Endodermal cell (in vitro differentiated cells): ENCODE measurements around the gene MAPK10. TPM values are rescaled to one million over a fixed set of nuclear protein-coding genes. Genes with fewer than 3 reads are reported as not detected.

Experiments used
- DNase-seq: peaks from one replicate; pipeline ENCODE4 v3.0.0-alpha.2; 2017
- H3K27ac ChIP-seq: 2 replicates; pipeline ENCODE4 v1.5.1; 2013; ENCODE audit warnings: mild to moderate bottlenecking, low read depth, low read length, moderate library complexity
- H3K27me3 ChIP-seq: 2 replicates; pipeline ENCODE4 v1.6.1; 2013; ENCODE audit warnings: mild to moderate bottlenecking, low read length, moderate library complexity; ENCODE audit not compliant: insufficient read depth, control insufficient read depth, poor library complexity, severe bottlenecking
- H3K36me3 ChIP-seq: 2 replicates; pipeline ENCODE4 v1.7.0; 2013; ENCODE audit warnings: mild to moderate bottlenecking, low read length, moderate library complexity; ENCODE audit not compliant: control insufficient read depth, insufficient read depth
- H3K4me1 ChIP-seq: one replicate; pipeline ENCODE4 v1.7.0; 2013; ENCODE audit warnings: low read length; ENCODE audit not compliant: control insufficient read depth, insufficient read depth
- H3K4me3 ChIP-seq: 2 replicates; pipeline ENCODE4 v1.5.1; 2013; ENCODE audit warnings: mild to moderate bottlenecking, low read length, moderate library complexity
- H3K9ac ChIP-seq: 2 replicates; pipeline ENCODE4 v1.6.1; 2013; ENCODE audit warnings: mild to moderate bottlenecking, low read length, moderate library complexity; ENCODE audit not compliant: poor library complexity, severe bottlenecking; ENCODE audit errors: extremely low read depth
- H3K9me3 ChIP-seq: 2 replicates; pipeline ENCODE4 v1.6.1; 2013; ENCODE audit warnings: mild to moderate bottlenecking, low read length, moderate library complexity; ENCODE audit not compliant: control insufficient read depth
- H3K27ac Mint-ChIP-seq: 2 replicates; pipeline ENCODE4 v1.8.0; 2020; ENCODE audit warnings: mixed read lengths
- H3K27me3 Mint-ChIP-seq: 2 replicates; pipeline ENCODE4 v1.8.0; 2021; ENCODE audit warnings: mild to moderate bottlenecking, mixed read lengths; ENCODE audit not compliant: insufficient read depth
- H3K36me3 Mint-ChIP-seq: 2 replicates; pipeline ENCODE4 v1.8.0; 2020; ENCODE audit warnings: low read depth, mixed read lengths
- H3K4me1 Mint-ChIP-seq: 2 replicates; pipeline ENCODE4 v1.8.0; 2020; ENCODE audit warnings: mixed read lengths
- H3K4me3 Mint-ChIP-seq: 2 replicates; pipeline ENCODE4 v1.8.0; 2020; ENCODE audit warnings: mild to moderate bottlenecking, moderate library complexity, mixed read lengths
- H3K9me3 Mint-ChIP-seq: 2 replicates; pipeline ENCODE4 v1.8.0; 2020; ENCODE audit warnings: mild to moderate bottlenecking, mixed read lengths
- CTCF ChIP-seq: fragments of 200-600 bp; sonication (generic); conservative IDR thresholded peaks from 2 replicates; pipeline ENCODE4 v1.5.0; 2021; ENCODE audit warnings: antibody characterized with exemption, mild to moderate bottlenecking
- WGBS, 2 experiments: methylation state at CpG; one replicate each; pipeline versions ENCODE4 v1.1.5 to v1.1.7; 2013; ENCODE audit warnings: missing lambda C conversion rate in 2 of 2, mixed read lengths in 1 of 2; ENCODE audit not compliant: insufficient coverage in 1 of 2, insufficient read length in 1 of 2; 5-methylcytosine and 5-hydroxymethylcytosine counted together
- total RNA-seq, 2 donors: library from RNA; stranded (reverse); fragmentation: NEBNext Ultra II Directional in 1 of 2; extraction: Animal tissue kit (Norgen Biotek cat#: 25700) in 1 of 2; gene quantifications; 2 replicates in 1 of 2; 3 replicates in 1 of 2; pipeline ENCODE4 v1.2.1, GENCODE V29; 2021

The MAPK10 gene
- total RNA-seq, 2 donors from 2014 or later = 45.1 to 70.2 TPM

GRCh38 chr4:86250006-86250405, 109.8 kb downstream of the MAPK10 start:
- H3K27ac Mint-ChIP-seq = no peak overlapping the region
- no peaks in the 10 kb centered on the region for H3K27me3 ChIP-seq
- H3K36me3 Mint-ChIP-seq = peaks cover 13% of the 10 kb centered on the region
- no peak for DNase-seq
- no peaks in the 10 kb centered on the region for H3K4me1 Mint-ChIP-seq
- no peaks in the 10 kb centered on the region for H3K9me3 Mint-ChIP-seq
- no peak for TF ChIP-seq CTCF
- WGBS, 2 experiments = 95 to 100% methylated on average over 1 of the region's 1 CpG
- H3K27me3 Mint-ChIP-seq = no peaks in the 10 kb centered on the region
- H3K4me3 Mint-ChIP-seq = no peak overlapping the region
- no peak overlapping the region for H3K27ac ChIP-seq
- no peak overlapping the region for H3K4me3 ChIP-seq
- H3K9me3 ChIP-seq = no peaks in the 10 kb centered on the region
- peaks cover 5% of the 10 kb centered on the region for H3K36me3 ChIP-seq
- H3K4me1 ChIP-seq = no peaks in the 10 kb centered on the region
- H3K9ac ChIP-seq = no peak overlapping the region

GRCh38 chr4:86249074-86249473, 110.8 kb downstream of the MAPK10 start:
- no peaks in the 10 kb centered on the region for H3K4me1 ChIP-seq
- H3K36me3 Mint-ChIP-seq = peaks cover 12% of the 10 kb centered on the region
- no peaks in the 10 kb centered on the region for H3K27me3 ChIP-seq
- H3K9ac ChIP-seq = no peak overlapping the region
- H3K4me3 ChIP-seq = no peak overlapping the region
- H3K9me3 Mint-ChIP-seq = no peaks in the 10 kb centered on the region
- no peak overlapping the region for H3K4me3 Mint-ChIP-seq
- H3K27ac ChIP-seq = no peak overlapping the region
- H3K9me3 ChIP-seq = no peaks in the 10 kb centered on the region
- H3K27me3 Mint-ChIP-seq = no peaks in the 10 kb centered on the region
- no peak for TF ChIP-seq CTCF
- H3K36me3 ChIP-seq = peaks cover 5% of the 10 kb centered on the region
- no peak for DNase-seq
- H3K27ac Mint-ChIP-seq = no peak overlapping the region
- 88 to 95% methylated on average over 1 to 2 of the region's 2 CpGs for WGBS, 2 experiments
- no peaks in the 10 kb centered on the region for H3K4me1 Mint-ChIP-seq

- Histone ChIP-seq H3K27ac (no peak overlapping the region), H3K9ac (no peak overlapping the region), H3K4me3 (no peak overlapping the region), H3K9me3 (no peaks in the 10 kb centered on the region), H3K27me3 (no peaks in the 10 kb centered on the region), H3K4me1 (no peaks in the 10 kb centered on the region), H3K36me3 (peaks cover 5% of the 10 kb centered on the region)
- no peak for DNase-seq
- no peak overlapping the region for H3K4me3 Mint-ChIP-seq
- H3K27ac Mint-ChIP-seq = no peak overlapping the region
- H3K4me1 Mint-ChIP-seq = no peaks in the 10 kb centered on the region
- no peaks in the 10 kb centered on the region for H3K9me3 Mint-ChIP-seq
- TF ChIP-seq CTCF = no peak
- WGBS, 2 experiments = 96 to 100% methylated on average over 2 to 3 of the region's 3 CpGs
- H3K36me3 Mint-ChIP-seq = peaks cover 14% of the 10 kb centered on the region
- no peaks in the 10 kb centered on the region for H3K27me3 Mint-ChIP-seq
Measured at GRCh38 chr4:86247906-86248305, 111.9 kb downstream of the MAPK10 start.
